Measurements from ENCODE around the gene SYS1. TPM values are rescaled to one million over a fixed set of nuclear protein-coding genes. Genes with fewer than 3 reads are reported as not detected.

Gene SYS1
- total RNA-seq, 1 donor from 2014 or later: 17.8 TPM

GRCh38 chr20:45377269-45377668 is 14.3 kb downstream of the SYS1 start:
- intact Hi-C loops (cut with micrococcal nuclease): no loop called here

- intact Hi-C loops (cut with micrococcal nuclease): no loop called here
Measured at GRCh38 chr20:45378191-45378590, 15.2 kb downstream of the SYS1 start, which contains the start of gene TP53TG5. TP53TG5 (minus strand) TSS chr20:45378325; CDS start chr20:45378236, 89 bp downstream.

- intact Hi-C loops (cut with micrococcal nuclease): no loop called here
Measured at GRCh38 chr20:45387274-45387673, 24.3 kb downstream of the SYS1 start.

- intact Hi-C loops (cut with micrococcal nuclease): no loop called here
Measured at GRCh38 chr20:45390931-45391330, 28.0 kb downstream of the SYS1 start.

GRCh38 chr20:45391559-45391958 is 28.6 kb downstream of the SYS1 start:
- intact Hi-C loops (cut with micrococcal nuclease): no loop called here

DNA sequence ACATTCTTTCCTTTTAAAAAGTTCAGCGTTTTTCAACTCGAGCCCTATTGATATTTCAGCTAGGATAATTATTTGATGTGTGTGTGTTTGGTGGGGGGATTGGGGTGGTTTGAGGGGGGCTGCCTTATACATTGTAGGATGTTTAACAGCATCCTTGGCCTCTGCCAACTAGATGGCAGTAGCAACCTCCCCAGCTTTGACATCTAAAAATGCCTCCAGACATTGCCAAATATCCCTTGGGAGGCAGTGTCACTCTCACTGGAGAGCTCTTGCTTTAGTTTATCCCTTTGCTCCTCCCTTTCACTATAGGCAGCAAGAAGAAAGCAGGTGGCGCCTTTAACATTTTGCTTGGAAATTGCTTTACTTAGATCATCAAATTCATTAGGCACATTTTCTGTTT is 29.8 kb downstream of the SYS1 start:
- intact Hi-C loops (cut with micrococcal nuclease): no loop called here

GRCh38 chr20:45394221-45395113 is 31.5 kb downstream of the SYS1 start:
- intact Hi-C loops (cut with micrococcal nuclease): no loop called here

DNA sequence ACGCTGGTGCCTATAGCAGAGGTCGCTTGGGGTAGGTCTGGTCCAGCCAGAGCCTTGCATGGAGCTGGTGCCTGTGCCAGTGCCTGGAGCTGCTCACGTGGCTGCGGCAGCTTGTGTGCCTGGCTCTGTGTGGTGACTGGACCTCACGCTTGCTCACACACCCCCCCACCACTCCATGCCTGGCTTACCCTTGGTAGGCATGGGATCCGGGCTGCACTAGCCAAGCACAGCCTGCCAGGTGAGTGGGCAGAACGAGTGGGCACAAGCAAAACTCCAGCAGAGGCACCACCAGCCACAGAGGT is 32.1 kb downstream of the SYS1 start:
- intact Hi-C loops (cut with micrococcal nuclease): no loop called here

- intact Hi-C loops (cut with micrococcal nuclease): no loop called here
Measured at GRCh38 chr20:45399018-45399417, 36.1 kb downstream of the SYS1 start.

DNA sequence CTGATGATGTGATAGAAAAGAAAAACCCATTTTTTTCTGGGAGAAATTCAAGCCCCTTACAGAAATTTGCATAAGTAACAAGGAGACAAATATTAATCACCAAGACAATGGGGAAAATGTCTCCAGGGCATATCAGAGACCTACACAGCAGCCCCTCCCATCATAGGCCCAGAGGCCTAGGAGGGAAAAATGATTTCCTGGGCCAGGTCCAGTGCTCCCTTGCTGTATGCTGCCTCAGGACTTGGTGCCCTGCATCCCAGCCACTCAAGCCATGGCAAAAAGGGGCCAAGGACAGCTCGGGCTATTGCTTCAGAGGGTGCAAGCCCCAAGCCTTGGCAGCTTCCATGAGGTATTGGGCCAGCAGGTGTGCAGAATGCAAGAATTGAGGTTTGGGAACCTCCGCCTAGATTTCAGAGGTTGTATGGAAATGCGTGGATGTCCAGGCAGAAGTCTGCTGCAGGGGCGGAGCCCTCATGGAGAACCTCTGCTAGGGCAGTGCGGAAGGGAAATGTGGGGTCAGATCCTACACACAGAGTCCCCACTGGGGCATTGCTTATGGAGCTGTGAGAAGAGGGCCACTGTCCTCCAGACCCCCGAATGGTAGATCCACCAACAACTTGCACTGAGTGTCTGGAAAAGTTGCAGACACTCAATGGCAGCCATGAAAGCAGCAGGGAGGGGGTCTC is 37.5 kb downstream of the SYS1 start:
- intact Hi-C loops (cut with micrococcal nuclease): no loop called here

DNA sequence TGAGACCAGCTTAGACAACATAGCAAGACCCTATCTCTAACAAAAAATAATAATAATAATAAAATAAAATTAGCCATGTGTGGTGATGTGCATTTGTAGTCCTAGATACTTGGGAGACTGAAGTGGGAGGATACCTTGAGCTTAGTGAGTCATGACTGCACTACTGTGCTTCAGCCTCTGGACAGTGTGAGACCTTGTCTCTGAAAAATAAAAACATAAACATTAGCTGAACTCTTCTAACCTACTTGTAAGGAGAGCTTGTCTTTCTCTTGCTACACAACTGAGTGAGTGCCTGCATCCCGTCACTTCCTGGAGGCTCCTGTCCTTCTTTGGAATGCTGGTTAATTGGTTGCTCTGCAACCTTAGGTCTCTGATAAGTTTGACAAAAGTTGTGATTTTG is 40.0 kb downstream of the SYS1 start:
- intact Hi-C loops (cut with micrococcal nuclease): no loop called here

DNA sequence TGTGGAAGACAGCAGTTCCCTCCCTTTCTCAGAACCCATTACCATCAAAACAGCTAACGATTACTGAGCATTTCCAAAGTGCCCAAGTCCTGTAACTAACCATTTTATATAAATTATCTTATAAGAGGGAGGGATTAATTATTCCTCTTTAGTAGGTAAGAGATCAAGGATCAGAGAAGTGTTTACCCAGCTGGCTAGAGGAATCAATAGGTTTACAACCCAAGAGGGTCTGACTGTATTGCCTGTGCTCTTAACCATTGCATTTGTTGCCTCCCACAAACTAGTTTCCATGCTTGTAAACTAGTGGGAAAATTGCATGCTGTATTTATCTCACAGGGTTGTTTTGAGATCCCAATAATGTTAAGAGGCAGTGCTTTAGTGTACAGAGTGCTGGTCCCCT is 41.5 kb downstream of the SYS1 start:
- intact Hi-C loops (cut with micrococcal nuclease): no loop called here

- intact Hi-C loops (cut with micrococcal nuclease): no loop called here
Measured at GRCh38 chr20:45405571-45406259, 42.8 kb downstream of the SYS1 start.

DNA sequence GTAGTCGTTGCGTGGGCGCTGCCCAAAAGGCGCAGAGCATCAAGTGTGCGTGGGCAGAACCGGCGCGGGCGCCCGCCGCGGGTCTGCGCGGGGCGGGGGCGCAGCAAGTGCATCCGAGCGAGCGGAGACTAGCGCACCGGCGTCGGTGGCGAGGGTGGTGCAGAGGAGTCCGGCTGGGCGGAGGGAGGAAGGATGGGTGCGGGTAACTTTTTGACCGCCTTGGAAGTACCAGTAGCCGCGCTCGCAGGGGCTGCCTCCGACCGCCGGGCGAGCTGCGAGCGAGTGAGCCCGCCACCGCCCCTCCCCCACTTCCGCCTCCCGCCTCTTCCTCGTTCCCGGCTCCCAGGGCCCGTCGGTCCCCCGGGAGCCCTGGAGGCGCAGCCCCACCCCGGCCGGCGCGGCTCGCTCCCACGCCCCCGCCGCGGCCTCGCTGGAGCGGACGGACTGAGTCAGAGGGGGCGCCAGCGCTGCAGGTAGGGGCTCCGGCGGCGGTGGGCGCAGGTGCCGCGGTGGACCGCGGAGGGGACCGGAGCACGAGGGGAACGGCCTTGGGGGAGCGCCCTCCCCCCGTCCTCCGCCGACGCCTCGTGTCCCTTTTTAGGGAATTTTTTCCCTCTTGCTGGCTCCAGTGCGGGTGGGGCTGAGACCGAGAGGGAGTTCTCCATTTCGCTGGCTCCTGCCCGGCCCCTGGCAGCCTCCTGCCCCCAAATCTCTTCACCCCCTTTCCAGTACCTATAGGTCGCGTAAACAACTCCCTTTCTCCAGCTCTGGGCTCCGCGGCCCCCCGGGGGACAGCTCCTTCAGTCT is 43.5 kb downstream of the SYS1 start:
- intact Hi-C loops (cut with micrococcal nuclease): loop anchor here (1.0 kb wide), 1 partner anchor 10 kb away; the partner anchor contains the start of gene PIGT

- intact Hi-C loops (cut with micrococcal nuclease): loop anchor here (1.0 kb wide), 1 partner anchor 9 kb away; the partner anchor contains the start of gene PIGT
Measured at GRCh38 chr20:45407067-45407745, 44.2 kb downstream of the SYS1 start.

DNA sequence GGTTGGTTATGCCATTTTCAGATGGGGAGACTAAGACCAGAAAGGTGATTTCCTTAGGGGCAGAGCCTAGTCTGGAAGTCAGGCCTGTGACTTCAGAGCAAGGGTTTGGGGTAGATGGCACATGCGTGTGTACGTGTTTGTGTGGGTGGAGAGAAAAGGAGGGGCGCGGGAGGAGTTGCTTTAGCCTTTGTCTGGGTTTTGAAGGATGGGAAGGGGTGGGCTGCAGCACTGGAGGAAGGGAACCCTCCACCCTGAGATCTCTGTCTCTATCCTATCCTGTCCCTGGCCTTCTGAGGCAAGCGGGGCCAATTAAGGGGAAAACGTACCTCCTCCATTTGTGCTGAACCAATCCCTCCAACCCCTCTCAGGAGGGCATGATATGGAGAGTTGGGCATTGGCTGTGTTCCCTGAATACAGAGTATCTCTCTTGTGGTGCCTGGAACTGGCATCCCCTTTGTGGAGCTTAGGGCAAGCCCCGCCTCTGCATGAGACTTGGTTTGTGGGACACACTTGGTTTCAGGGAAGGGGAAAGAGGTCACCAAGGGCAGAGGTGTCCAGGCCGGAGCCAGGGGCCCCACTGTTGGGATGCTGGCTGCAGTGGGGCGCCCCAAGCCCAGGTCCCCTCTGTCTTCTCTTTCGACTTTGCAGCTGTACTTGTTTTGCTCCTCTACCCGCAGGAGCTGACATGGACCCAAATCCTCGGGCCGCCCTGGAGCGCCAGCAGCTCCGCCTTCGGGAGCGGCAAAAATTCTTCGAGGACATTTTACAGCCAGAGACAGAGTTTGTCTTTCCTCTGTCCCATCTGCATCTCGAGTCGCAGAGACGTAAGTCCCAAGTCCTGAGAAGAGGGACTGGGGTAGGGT is 45.1 kb downstream of the SYS1 start, which contains the start of gene DBNDD2:
TSS of gene DBNDD2 (plus strand) at position 507 of the 863 bp plus-strand sequence. CDS start at position 686, 179 bp downstream.
- intact Hi-C loops (cut with micrococcal nuclease): loop anchor here (1.0 kb wide), 1 partner anchor 8 kb away; the partner anchor contains the start of gene PIGT

DNA sequence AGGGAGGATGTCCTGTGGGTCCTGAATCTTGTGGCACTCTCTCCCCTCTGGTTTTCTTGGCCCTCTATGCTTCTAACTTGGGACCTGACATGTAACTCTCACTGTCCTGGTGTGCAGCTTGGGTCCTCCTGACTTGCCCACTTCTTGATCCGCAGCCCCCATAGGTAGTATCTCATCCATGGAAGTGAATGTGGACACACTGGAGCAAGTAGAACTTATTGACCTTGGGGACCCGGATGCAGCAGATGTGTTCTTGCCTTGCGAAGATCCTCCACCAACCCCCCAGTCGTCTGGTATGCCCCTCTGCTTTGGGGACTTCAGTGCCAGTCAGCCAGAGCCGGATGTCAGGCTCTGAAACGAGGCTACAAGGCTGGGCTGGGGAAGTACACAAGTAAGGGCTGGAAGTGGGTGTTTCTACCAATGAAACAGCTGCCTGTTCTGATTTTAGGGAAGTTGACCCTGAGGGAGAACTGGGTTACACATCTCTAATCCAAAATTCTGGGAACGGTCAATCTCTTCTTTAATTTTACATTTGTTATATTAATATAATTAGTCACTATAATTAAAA is 45.8 kb downstream of the SYS1 start:
- intact Hi-C loops (cut with micrococcal nuclease): no loop called here

DNA sequence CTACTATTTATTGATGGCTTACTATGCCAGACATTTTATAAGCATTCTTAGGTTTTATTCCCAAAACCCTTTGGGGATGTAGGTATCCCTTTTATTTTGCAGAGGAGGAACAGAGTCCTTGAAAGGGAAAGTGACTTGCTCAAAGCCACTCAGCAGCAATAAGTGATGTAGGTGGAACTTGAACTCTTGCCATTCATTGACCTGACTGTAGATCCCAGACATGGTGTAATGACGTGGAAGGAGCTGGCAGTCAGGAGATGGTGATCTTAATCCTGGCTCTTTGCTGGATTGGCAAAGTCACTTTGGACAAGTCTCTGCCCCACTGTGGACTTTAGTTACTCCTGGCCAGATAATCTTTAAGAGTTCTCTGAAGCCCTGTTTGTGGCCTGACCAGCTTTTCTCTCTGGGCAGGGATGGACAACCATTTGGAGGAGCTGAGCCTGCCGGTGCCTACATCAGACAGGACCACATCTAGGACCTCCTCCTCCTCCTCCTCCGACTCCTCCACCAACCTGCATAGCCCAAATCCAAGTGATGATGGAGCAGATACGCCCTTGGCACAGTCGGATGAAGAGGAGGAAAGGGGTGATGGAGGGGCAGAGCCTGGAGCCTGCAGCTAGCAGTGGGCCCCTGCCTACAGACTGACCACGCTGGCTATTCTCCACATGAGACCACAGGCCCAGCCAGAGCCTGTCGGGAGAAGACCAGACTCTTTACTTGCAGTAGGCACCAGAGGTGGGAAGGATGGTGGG is 46.7 kb downstream of the SYS1 start:
- intact Hi-C loops (cut with micrococcal nuclease): no loop called here
